ENCODE data around the gene CBFA2T3. TPM values are rescaled to one million over a fixed set of nuclear protein-coding genes. Genes with fewer than 3 reads are reported as not detected.

Gene CBFA2T3
- polyA plus RNA-seq, 12 donors = 11.6 to 27.0 (median 15.8) TPM; not detected in 1

DNA sequence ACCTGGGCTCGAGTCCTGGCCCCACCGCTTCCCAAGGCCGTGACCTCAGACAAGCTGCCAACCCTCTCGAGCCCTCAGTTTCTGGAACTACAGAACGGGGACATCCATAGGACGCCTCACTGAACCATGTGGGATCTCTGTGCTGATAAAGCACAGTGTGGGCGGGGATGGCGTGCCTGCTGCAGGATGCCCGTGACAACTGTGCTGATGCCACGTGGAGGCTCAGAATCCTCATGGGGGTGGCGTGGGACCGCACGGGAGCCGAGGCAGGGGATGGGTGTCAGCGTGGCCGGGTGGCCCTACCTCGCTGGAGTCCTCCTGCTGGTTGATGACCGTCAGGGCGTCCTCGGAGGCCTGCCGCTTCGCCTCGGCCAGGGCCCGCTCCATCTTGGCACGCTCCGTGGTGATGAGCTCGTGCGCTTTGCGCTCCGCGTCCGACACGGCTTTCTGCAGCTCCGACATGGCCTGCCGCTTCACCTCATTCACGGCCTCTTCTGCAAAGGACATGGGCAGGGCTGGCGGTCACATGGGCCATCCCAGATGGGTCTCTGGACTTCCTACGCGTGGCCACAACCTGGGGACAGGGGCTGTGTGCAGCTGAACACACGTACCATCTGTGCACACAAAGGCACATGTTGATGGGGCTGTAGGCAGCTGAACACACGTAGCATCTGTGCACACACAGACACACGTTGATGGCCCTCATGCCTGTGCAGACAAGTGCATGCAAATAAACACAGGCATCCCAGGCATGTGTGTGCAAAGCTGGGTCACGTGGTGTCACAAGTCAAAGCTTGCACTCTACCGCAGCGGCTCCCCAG, 97.8 kb downstream of the CBFA2T3 start:
- DNase-seq = no peak

GRCh38 chr16:88878356-88878755, 98.7 kb downstream of the CBFA2T3 start:
- no peak for DNase-seq

- no peak for DNase-seq
These were observed 99.3 kb downstream of the CBFA2T3 start for GRCh38 chr16:88877564-88878289.

DNA sequence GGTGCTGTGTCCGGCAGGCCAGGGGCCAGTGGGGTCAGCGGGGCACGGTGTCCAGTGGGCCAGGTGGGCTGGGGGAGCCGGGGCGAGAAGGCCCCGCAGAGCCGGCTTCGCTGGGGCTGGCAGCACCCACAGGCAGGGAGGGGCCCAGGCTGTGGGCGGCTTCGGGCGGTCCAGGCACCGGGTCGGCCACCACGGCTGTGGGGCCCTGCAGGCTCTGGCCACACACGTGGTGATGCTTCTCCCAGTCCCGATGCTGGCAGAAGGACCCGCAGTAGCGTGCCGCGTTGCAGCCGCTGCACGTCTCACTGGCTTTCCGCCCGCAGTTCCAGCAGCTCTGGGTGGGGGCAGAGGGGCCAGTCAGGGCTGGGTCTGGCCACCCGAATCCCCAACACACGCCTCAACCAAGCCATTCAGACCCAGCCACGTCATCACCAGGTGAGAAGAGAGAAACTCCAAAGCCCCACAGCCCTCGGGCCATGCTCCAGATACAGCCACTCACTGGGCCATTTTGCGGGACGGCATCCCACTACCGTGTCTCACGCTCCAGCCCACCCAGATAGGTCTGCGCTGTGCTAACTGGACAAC, 100.0 kb downstream of the CBFA2T3 start:
- DNase-seq = no peak

- no peak for DNase-seq
These were observed 101.2 kb downstream of the CBFA2T3 start for GRCh38 chr16:88875703-88876234.

DNA sequence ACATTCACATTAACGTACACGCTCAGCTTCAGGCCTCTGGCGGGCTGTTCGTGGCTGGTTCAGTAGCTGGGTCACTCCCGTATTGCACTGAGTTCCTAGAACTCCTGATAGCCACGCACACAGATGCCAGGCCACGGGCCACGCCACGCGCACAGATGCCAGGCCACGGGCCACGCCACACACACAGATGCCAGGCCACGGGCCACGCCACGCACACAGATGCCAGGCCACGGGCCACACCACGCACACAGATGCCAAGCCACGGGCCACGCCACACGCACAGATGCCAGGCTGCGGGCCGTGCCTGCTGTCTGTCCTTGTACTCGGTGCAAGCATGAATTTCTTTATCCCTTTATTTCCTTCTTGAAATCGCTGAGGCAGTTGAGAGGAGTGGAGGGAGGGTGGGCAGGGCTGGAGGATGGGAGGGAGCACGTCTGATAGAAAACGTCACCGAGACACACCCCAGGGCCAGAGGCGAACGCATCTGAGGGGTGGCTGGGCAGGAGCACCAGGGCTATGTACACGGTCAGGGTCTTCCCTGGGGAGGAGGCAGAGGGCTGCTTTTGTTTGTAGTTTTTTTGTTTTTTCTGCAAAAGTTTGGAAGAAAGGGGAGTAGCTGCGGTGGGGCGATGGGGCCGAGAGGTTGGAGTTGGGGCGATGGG, 101.9 kb downstream of the CBFA2T3 start:
- DNase-seq = no peak

DNA sequence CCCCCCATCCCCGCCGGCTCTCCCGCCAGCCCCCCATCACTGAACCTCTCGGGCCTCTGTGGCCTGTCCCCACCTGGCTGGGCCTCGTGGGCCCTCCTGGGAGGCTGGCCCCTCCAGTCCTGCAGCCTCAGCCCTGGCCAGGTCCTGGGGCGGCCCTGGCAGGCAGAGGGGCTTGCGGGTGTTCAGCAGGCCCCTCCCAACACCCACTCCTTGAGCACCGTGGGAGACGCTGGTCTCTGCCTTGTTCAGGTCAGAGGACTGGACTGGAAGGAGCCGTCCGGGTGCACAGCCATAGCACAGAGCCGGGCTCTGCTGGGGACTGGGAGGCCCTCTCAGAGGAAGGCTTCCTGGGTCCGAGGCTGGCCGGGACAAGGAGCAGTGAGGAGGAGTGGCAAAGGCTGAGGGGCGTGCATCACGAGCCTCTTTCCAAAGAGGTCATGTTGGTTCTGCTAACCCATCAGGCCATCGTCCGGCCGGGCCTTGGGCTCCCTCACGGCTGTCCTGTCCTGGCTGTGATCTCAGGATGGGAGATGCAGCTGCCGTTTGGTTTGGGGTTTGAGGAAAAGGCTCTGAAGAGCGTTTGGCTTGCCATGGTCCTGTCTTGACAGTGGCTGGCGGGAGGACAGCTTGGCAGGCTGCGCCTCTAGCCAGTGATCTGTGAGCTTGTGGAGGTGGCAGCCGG, 104.2 kb downstream of the CBFA2T3 start:
- no peak for DNase-seq

- DNase-seq = no peak
These were observed 105.1 kb downstream of the CBFA2T3 start for GRCh38 chr16:88871730-88872416.

DNA sequence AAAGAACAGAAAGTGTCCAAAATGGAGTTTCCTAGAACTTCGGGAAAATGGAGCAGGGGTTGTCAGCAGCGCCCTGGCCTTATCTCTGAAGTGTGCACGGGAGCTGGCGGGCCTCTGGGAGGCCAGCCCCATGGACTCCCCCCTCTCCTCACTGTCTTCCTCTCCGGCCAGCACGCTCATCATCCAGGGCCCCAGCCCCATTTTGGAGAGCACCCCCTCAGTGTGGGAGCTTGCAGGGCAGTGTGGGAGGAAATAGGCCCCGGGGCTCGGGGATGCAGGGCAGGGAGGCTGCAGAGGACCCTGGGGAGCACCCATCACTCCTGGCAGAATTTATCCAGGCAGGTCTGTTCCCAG, 105.7 kb downstream of the CBFA2T3 start:
- DNase-seq = no peak

DNA sequence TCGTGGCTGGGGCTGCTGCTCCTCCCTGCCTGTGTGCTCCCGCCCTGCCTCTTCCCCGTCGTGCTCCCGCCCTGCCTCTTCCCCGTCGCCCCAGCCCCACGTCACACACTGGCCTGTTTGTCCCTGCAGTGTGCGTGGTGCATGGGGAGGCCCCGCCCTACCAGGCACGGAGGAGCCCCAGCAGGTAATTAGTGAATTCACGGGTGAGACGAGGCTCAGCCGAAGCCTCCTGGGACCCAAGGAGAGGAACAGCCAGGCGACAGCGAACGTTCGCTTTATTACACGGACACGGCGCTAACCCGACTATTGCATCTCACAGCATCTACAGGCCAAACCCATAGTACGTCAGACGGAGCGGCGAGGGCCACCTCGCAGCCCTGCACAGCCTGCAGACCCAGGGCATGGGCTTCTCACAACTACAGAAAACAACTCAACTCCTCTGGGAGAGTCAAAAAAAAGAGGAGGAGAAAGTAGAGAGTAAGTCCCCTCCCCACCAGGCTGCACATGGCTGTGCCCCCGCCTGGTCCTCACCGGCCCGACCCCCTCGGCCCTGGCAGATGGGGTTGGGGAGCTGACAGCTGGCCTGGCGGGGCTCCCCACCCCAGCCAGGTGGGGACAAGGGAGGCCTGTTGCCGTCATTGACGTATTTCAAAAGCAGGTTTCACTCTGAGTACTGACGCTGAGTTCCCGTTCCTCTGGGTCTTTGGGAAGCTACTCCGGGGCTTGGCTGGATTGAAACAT, 106.2 kb downstream of the CBFA2T3 start:
- no peak for DNase-seq

DNA sequence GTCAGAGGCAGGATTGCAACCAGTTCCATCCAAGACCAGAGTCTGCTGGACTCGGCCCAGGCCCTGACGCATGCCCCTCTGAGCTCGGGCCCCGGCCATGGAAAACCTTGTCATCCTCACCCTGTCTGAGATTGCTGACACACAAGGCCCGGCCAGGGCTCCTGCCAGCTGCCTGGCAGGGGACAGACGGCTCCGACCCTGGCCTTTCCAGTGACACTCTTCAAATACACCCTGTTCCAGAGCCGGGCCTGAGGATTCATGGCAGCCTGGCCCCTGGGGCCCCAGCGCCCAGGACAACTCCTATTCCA, 107.4 kb downstream of the CBFA2T3 start:
- DNase-seq = no peak

GRCh38 chr16:88868974-88869672, 107.9 kb downstream of the CBFA2T3 start:
- DNase-seq = no peak

- DNase-seq = no peak
These were observed 109.3 kb downstream of the CBFA2T3 start for GRCh38 chr16:88867581-88868246.

- DNase-seq = no peak
These were observed 110.7 kb downstream of the CBFA2T3 start, which contains the start of gene PABPN1L for GRCh38 chr16:88866151-88866920. TSS of gene PABPN1L (minus strand) at chr16:88866660. CDS start at chr16:88866606, 54 bp downstream.

DNA sequence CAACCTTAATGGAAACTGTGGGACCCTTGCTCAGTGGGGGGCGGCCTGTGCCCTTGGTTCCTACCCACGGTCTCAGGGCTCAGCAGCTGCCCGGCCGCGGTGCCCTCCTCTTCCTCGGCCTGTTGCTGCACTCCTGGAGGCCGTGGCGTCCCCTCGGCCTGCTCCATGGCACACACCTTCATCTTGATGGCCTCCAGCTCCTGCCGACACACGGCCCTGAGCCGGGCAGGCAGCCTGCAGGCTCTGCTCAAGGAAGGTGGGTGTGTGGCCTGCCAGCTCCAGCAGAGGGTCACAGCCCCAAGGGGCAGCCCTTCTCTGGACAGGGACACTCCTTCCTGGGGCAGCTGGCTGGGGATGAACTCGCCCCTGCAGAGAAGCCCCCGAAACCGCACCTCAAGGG, 111.3 kb downstream of the CBFA2T3 start:
- no peak for DNase-seq

DNA sequence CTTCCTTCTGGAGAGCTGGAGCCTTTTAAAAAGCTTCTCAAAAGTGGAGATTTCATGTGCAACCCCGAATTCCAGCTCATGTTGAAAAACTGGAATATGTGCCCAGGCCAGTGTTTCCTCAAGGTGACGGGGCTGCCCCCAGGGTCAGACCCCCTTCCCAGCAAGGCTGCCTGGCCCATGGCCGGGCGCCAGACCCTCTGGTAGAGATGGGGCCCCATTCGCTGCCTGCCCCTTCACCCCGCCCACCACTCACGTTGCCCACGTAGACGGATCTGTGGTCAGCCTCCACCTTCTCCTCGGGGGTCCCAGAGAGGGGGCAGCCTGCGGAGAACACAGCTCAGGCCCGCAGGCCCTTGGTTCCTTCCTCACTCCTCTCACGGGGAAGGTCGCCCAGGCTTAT, 111.7 kb downstream of the CBFA2T3 start:
- DNase-seq = no peak

DNA sequence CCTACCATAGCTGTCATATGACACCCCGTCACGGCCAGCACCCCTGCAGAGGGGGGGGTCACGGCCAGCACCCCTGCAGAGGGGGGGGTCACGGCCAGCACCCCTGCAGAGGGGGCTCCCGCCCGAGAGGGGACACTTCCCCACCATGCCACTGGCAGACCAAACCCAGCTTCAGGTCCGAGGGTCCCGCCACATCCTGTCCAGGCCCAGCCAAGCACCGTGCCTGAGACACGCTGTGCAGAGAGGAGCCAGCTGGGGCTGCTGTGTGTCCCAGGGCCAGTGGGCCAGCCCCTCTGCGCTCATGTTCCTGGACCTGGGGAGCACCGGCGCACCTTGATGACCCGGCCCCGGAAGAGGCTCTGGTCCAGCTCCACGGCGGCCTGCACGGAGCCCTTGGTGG, 112.5 kb downstream of the CBFA2T3 start:
- DNase-seq = no peak

GRCh38 chr16:88864099-88864498, 112.9 kb downstream of the CBFA2T3 start:
- no peak for DNase-seq

Measured in muscle of arm (tissue), 12 donors.